Measurements from ENCODE around the gene DOK6. TPM values are rescaled to one million over a fixed set of nuclear protein-coding genes. Genes with fewer than 3 reads are reported as not detected.

The DOK6 gene
- total RNA-seq, 2 donors from 2014 or later = 0.45 to 0.46 TPM

GRCh38 chr18:69705987-69706386 lies 305.3 kb downstream of the DOK6 start:
- intact Hi-C loops (cut with DNase I, micrococcal nuclease) = no loop called here
- no peak for ATAC-seq

GRCh38 chr18:69708844-69709243 lies 308.2 kb downstream of the DOK6 start:
- intact Hi-C loops (cut with DNase I, micrococcal nuclease) = no loop called here
- no peak for ATAC-seq
- DNase-seq = no peak

More at GRCh38 chr18:69705987-69706386, 305.3 kb downstream of the DOK6 start:
- DNase-seq = no peak

GRCh38 chr18:69715191-69715795 lies 314.6 kb downstream of the DOK6 start:
- DNase-seq = no peak
- ATAC-seq = no peak
- intact Hi-C loops (cut with DNase I, micrococcal nuclease) = no loop called here

GRCh38 chr18:69717586-69717985 lies 316.9 kb downstream of the DOK6 start:
- intact Hi-C loops (cut with DNase I, micrococcal nuclease) = no loop called here
- DNase-seq = no peak
- ATAC-seq = no peak

GRCh38 chr18:69718912-69719547 lies 318.3 kb downstream of the DOK6 start:
- ATAC-seq = no peak
- no peak for DNase-seq
- intact Hi-C loops (cut with DNase I, micrococcal nuclease) = no loop called here

GRCh38 chr18:69720422-69720821 lies 319.7 kb downstream of the DOK6 start:
- intact Hi-C loops (cut with DNase I, micrococcal nuclease) = no loop called here
- DNase-seq (no peak), ATAC-seq (no peak)

GRCh38 chr18:69723434-69723833 lies 322.7 kb downstream of the DOK6 start:
- no peak for ATAC-seq
- intact Hi-C loops (cut with DNase I, micrococcal nuclease) = no loop called here
- DNase-seq = no peak

- intact Hi-C loops (cut with DNase I, micrococcal nuclease) = no loop called here
- ATAC-seq = no peak
These were observed 324.3 kb downstream of the DOK6 start for GRCh38 chr18:69725009-69725408.

GRCh38 chr18:69725855-69726508 lies 325.3 kb downstream of the DOK6 start:
- ATAC-seq = no peak
- DNase-seq = no peak
- intact Hi-C loops (cut with DNase I, micrococcal nuclease) = no loop called here

More at GRCh38 chr18:69725009-69725408, 324.3 kb downstream of the DOK6 start:
- DNase-seq = no peak

- no peak for DNase-seq
- no peak for ATAC-seq
- intact Hi-C loops (cut with DNase I, micrococcal nuclease) = no loop called here
These were observed 327.4 kb downstream of the DOK6 start for GRCh38 chr18:69727912-69728572.

- intact Hi-C loops (cut with DNase I, micrococcal nuclease) = no loop called here
- ATAC-seq (no peak), DNase-seq (no peak)
These were observed 330.0 kb downstream of the DOK6 start for GRCh38 chr18:69730664-69731063.

- intact Hi-C loops (cut with DNase I, micrococcal nuclease) = no loop called here
- DNase-seq (no peak), ATAC-seq (no peak)
These were observed 333.8 kb downstream of the DOK6 start for GRCh38 chr18:69734536-69734935.

GRCh38 chr18:69736730-69737129 lies 336.0 kb downstream of the DOK6 start:
- intact Hi-C loops (cut with DNase I, micrococcal nuclease) = no loop called here
- ATAC-seq (no peak), DNase-seq (no peak)

- intact Hi-C loops (cut with DNase I, micrococcal nuclease) = no loop called here
- no peak for ATAC-seq
- DNase-seq = no peak
These were observed 337.2 kb downstream of the DOK6 start for GRCh38 chr18:69737851-69738250.

GRCh38 chr18:69747388-69747787 lies 346.7 kb downstream of the DOK6 start:
- intact Hi-C loops (cut with DNase I, micrococcal nuclease) = no loop called here
- ATAC-seq = no peak
- no peak for DNase-seq

GRCh38 chr18:69752737-69753380 lies 352.2 kb downstream of the DOK6 start:
- DNase-seq (no peak), ATAC-seq (no peak)
- intact Hi-C loops (cut with DNase I, micrococcal nuclease) = no loop called here

- DNase-seq (no peak), ATAC-seq (no peak)
- intact Hi-C loops (cut with DNase I, micrococcal nuclease) = no loop called here
These were observed 353.4 kb downstream of the DOK6 start for GRCh38 chr18:69754108-69754507.

- intact Hi-C loops (cut with DNase I, micrococcal nuclease) = no loop called here
- DNase-seq = no peak
- ATAC-seq = no peak
These were observed 354.4 kb downstream of the DOK6 start for GRCh38 chr18:69755041-69755440.

- ATAC-seq (no peak), DNase-seq (no peak)
- intact Hi-C loops (cut with DNase I, micrococcal nuclease) = no loop called here
These were observed 355.3 kb downstream of the DOK6 start for GRCh38 chr18:69755856-69756496.
